MCF 10A (cell line): ENCODE results near the gene KAT6B. TPM values are rescaled to one million over a fixed set of nuclear protein-coding genes. Genes with fewer than 3 reads are reported as not detected.

Experiments used
- BruUV-seq: library from RNA; stranded (reverse); fragments of 400-500 nt; replicated peaks from 2 replicates; lab custom pipeline; 2021; lab: Mats Ljungman, UMichigan
- CTCF ChIA-PET: fragments of 300-600 bp; sonication (Branson Sonifier 250); formaldehyde crosslinking; extraction: SDS; loops from one replicate; lab custom pipeline; 2021; ENCODE audit warnings: antibody characterized with exemption, inconsistent platforms; lab: Yijun Ruan, JAX
- POLR2A ChIA-PET: fragments of 300-600, 350-650 bp; sonication (Branson Sonifier 250); formaldehyde crosslinking; extraction: SDS; loops from one replicate; lab custom pipeline; 2020; ENCODE audit warnings: antibody characterized with exemption, inconsistent platforms; lab: Yijun Ruan, JAX
- DNase-seq: peaks from one replicate; pipeline ENCODE4 v3.0.0-alpha.2; 2018; ENCODE audit not compliant: unreplicated experiment
- H3K27ac Mint-ChIP-seq: one replicate; pipeline ENCODE4 v1.8.0; 2022; ENCODE audit warnings: mild to moderate bottlenecking, low read depth, mixed read lengths; ENCODE audit not compliant: unreplicated experiment
- H3K27me3 Mint-ChIP-seq: one replicate; pipeline ENCODE4 v1.8.0; 2022; ENCODE audit warnings: mixed read lengths; ENCODE audit not compliant: insufficient read depth, unreplicated experiment
- H3K36me3 Mint-ChIP-seq: one replicate; pipeline ENCODE4 v1.8.0; 2022; ENCODE audit warnings: mild to moderate bottlenecking, moderate library complexity, mixed read lengths; ENCODE audit not compliant: insufficient read depth, unreplicated experiment
- H3K4me1 Mint-ChIP-seq: one replicate; pipeline ENCODE4 v1.8.0; 2022; ENCODE audit warnings: mixed read lengths; ENCODE audit not compliant: insufficient read depth, unreplicated experiment
- H3K4me3 Mint-ChIP-seq: one replicate; pipeline ENCODE4 v1.8.0; 2022; ENCODE audit warnings: mild to moderate bottlenecking, moderate library complexity, mixed read lengths; ENCODE audit not compliant: unreplicated experiment
- H3K9me3 Mint-ChIP-seq: one replicate; pipeline ENCODE4 v1.8.0; 2022; ENCODE audit warnings: mixed read lengths; ENCODE audit not compliant: unreplicated experiment
- intact Hi-C: fragments of 100-400 bp; cut with micrococcal nuclease; formaldehyde crosslinking; loops from 2 replicates; pipeline ENCODE4 v1.14.1; 2022
- total RNA-seq: library from RNA; stranded (reverse); gene quantifications from 2 replicates; pipeline ENCODE4 v1.2.3, GENCODE V29; 2022
- TF ChIP-seq, protein P1 (sequence below): fragments of 200-600 bp; IDR thresholded peaks from one replicate; pipeline ENCODE4 v1.8.0; 2022; ENCODE audit warnings: antibody characterized with exemption, mild to moderate bottlenecking; ENCODE audit not compliant: unreplicated experiment

The KAT6B gene
- total RNA-seq, 1 experiment from 2014 or later: 18.3 TPM

DNA sequence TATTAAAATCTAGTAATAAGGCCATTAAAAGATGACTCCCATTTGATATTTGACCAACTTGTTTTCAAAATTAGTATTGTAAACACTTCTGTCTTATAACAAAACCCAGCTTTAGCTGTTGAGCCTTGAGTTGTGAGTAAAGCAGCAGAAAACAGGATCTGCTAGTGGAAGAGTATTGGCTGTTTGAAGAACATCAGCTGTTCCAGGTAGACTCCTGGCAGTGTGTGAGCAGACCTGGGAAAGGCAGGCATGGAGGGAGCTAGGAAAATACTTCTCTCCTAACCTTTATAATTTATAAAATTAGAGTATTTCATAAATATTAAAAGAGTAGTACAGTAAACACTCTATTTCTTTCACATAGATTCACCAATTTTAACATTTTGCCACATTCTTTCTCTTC, 29.0 kb downstream of the KAT6B start:
- H3K9me3 Mint-ChIP-seq: no peaks in the 10 kb centered on the region
- CTCF ChIA-PET: no interaction called here
- peaks cover 18% of the 10 kb centered on the region for H3K4me1 Mint-ChIP-seq
- DNase-seq: no peak
- intact Hi-C loops: no loop called here
- no peak overlapping the region for H3K4me3 Mint-ChIP-seq
- H3K36me3 Mint-ChIP-seq: peaks cover 7% of the 10 kb centered on the region
- TF ChIP-seq, protein P1, sequence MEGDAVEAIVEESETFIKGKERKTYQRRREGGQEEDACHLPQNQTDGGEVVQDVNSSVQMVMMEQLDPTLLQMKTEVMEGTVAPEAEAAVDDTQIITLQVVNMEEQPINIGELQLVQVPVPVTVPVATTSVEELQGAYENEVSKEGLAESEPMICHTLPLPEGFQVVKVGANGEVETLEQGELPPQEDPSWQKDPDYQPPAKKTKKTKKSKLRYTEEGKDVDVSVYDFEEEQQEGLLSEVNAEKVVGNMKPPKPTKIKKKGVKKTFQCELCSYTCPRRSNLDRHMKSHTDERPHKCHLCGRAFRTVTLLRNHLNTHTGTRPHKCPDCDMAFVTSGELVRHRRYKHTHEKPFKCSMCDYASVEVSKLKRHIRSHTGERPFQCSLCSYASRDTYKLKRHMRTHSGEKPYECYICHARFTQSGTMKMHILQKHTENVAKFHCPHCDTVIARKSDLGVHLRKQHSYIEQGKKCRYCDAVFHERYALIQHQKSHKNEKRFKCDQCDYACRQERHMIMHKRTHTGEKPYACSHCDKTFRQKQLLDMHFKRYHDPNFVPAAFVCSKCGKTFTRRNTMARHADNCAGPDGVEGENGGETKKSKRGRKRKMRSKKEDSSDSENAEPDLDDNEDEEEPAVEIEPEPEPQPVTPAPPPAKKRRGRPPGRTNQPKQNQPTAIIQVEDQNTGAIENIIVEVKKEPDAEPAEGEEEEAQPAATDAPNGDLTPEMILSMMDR: no peak
- POLR2A ChIA-PET: interaction anchor here (0.6 kb wide), 1 partner anchor 237 kb away, joined by 3 read pairs; no protein-coding TSS in a partner anchor
- no peak overlapping the region for H3K27ac Mint-ChIP-seq
- H3K27me3 Mint-ChIP-seq: no peaks in the 10 kb centered on the region
- BruUV-seq: no TSS peak

DNA sequence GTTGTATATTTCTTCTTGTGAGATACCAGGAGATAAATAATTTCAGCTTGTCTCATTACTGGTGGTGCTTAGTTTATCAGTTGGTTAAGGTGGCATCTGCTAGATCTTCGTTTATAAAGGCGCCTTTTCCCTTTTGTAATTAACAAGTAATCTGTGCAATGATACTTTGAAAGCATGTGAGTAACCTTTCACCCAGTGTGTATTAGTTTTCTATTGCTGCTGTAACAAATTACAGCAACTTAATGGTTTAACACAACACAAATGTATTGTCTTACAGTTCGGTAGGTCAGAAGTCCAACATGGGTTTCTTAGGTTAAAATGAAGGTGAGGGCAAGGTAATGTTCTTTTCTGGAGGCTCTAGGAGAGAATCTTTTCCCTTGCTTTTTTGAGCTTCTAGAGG, 30.5 kb downstream of the KAT6B start:
- CTCF ChIA-PET: interaction anchor here (0.6 kb wide), 1 partner anchor 401 kb away, joined by 4 read pairs; no protein-coding TSS in a partner anchor

DNA sequence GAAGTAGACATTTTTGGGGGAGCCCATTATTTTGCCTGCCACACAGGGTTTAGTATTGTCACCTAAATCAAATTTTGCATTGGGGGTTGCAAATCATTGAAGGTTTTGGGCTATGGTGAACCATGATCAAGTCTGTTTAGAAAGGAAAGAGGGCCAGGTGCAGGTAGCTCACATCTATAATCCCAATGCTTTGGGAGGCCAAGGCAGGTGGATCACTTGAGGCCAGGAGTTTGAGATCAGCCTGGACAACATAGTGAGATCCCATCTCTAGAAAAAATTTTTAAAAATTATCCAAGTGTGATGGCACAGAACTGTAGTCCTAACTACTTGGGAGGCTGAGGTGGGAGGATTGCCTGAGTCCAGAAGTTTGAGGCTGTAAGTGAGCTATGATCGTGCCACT, 31.2 kb downstream of the KAT6B start:
- TF ChIP-seq, protein P1: no peak
- DNase-seq: no peak
- ChIA-PET POLR2A (no interaction called here), CTCF (interaction anchor here (0.6 kb wide), 1 partner anchor 133 kb away, joined by 3 read pairs; no protein-coding TSS in a partner anchor)
- Mint-ChIP-seq H3K4me1 (peaks cover 7% of the 10 kb centered on the region), H3K36me3 (peaks cover 9% of the 10 kb centered on the region), H3K9me3 (no peaks in the 10 kb centered on the region), H3K27me3 (no peaks in the 10 kb centered on the region), H3K27ac (no peak overlapping the region), H3K4me3 (no peak overlapping the region)
- intact Hi-C loops: no loop called here
- BruUV-seq: no TSS peak

More for the DNA sequence above, 30.5 kb downstream of the KAT6B start:
- intact Hi-C loops: no loop called here
- Mint-ChIP-seq H3K4me3 (no peak overlapping the region), H3K36me3 (peaks cover 9% of the 10 kb centered on the region), H3K27me3 (no peaks in the 10 kb centered on the region), H3K9me3 (no peaks in the 10 kb centered on the region), H3K27ac (peak overlapping the region; percentile 30), H3K4me1 (peaks cover 14% of the 10 kb centered on the region)
- BruUV-seq: no TSS peak
- POLR2A ChIA-PET: no interaction called here
- TF ChIP-seq, protein P1: no peak
- no peak for DNase-seq

DNA sequence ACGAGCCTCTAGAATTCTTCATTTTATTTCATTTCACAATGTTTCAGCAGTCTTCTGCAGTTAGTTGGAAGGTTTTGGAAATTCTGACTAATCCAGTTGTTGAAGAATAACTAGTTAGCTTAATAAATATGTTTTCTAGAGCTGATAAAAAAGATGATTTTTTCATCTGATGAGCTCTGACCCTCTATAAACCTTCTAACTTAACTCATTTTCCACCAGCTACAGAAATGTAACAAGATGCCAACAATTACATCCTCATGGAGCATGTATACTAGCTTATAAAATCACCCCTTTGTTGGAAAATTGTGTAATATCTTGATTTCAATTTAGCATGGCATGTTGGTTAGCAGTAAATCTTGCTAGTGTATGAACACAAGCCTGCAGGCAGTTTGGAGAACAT, 33.1 kb downstream of the KAT6B start:
- no peaks in the 10 kb centered on the region for H3K4me1 Mint-ChIP-seq
- CTCF ChIA-PET: interaction anchor here (0.6 kb wide), 1 partner anchor 216 kb away, joined by 5 read pairs; no protein-coding TSS in a partner anchor
- no TSS peak for BruUV-seq

More for the DNA sequence above, 33.1 kb downstream of the KAT6B start:
- Mint-ChIP-seq H3K27ac (no peak overlapping the region), H3K36me3 (peaks cover 9% of the 10 kb centered on the region), H3K27me3 (no peaks in the 10 kb centered on the region), H3K9me3 (no peaks in the 10 kb centered on the region), H3K4me3 (no peak overlapping the region)
- DNase-seq: no peak
- intact Hi-C loops: no loop called here
- TF ChIP-seq, protein P1: no peak
- POLR2A ChIA-PET: no interaction called here
